Activated T-cell treated with anti-CD3 and anti-CD28 coated beads for 1 hour (primary cell): ENCODE measurements around the gene NCOA6.

ENCODE experiments used
- DNase-seq: peaks from one replicate; pipeline ENCODE4 v3.0.0-alpha.2; 2020; ENCODE audit warnings: low read depth

NCOA6 gene

DNA sequence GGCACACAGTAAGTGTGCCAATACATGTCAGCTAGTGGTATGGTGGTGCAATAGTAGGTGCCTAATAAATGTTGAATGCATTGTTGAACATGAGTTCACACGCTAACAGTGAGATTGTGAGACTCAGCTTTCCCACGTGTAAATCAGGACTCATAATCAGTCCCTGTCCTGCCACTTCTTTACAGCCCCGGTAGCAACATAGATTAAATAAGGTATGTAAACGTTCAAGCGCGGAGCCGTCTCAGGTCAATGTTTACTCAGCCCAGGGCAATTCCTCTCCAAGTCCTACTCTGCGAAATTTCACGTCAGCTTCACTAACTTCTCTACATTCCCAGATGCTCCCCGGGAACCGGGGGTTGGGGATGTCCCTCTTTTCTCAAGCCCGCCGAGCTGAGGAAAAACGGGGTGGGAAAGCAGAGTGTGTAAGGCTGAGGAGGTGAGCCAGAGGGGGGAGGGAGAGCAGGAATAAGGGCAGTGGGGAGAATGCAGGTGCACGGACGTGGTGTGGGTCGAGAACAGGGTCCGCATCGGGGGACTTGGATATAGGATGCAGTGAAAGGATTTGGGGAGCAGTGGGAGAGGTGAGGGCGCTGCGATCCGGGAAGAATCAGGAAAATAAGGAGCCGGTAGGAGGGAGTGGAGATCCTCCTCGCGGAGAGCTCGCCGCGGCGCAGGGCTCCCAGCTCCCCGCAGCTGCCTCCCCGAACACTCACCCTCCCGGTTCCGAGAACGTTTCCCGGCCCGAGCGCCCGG, 121.9 kb downstream of the NCOA6 start:
- DNase-seq = peak; percentile 6

DNA sequence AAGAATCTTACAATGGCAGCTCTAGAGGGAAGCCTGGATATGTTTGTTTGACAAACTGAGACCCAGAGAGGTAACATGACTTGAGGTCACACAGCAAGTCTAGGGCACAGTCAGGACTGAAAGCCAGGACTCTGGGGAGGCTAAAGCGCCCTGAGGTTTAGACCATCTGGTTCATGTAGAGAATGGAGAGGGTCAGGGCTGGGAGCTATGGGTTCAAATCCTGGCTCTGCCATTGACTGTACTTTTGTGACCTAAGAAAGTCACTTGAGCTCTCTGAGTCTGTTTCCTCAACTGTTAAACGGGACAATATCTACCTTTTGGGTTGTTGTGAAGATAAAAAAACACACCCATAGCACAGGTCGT, 122.4 kb downstream of the NCOA6 start:
- DNase-seq = no peak

DNA sequence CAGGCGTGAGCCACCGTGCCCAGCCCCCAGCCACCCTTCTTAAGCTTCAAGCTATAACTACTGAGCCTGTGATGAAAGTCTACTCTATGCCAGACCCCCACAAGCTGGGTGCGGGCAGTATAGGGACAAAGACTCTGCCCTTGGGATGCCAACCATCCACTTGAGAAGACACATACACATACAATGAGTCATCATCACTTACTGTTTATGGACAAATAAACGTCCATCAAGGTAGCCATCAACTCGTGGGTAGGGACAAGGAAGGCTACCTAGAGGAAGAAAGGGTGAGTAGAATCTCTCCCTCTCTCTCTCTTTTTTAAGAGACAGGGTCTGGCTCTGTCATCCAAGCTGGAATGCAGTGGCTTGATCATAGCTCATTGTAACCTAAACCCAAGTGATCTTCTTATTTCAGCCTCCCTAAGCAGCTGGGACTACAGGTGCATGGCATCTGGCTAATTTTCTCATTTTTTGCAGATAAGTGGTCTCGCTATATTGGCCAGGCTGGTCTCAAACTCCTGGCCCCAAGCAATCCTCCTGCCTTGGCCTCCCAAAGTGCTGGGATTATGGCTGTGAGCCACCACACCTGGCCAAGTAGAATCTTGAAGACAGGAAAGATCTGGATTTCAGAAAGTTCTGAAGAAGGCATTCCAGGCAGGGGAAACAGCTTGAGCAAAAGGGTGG, 123.9 kb downstream of the NCOA6 start:
- DNase-seq = no peak

GRCh38 chr20:34693414-34693813, 132.0 kb downstream of the NCOA6 start:
- DNase-seq = no peak

- DNase-seq = no peak
Measured at GRCh38 chr20:34691838-34692237, 133.6 kb downstream of the NCOA6 start.

DNA sequence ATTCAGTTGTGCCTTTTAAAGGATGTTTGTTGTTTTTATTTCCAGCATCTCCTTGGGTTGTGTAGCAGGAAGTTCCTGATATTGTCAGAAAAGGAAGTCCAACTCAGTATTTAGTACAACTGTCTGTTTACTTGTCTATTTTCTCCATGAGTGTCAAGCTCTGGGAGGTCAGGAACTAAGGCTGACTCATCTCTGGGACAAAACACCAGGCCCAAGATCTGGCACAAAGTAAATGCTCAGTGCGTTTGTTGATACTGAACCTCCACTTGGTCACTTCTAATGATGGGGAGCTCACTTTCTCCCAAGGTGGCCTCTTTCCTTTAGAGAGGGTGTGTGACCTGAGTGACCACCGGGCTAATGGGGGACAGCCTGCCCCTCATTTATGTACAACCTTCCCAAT, 136.0 kb downstream of the NCOA6 start:
- no peak for DNase-seq

GRCh38 chr20:34683667-34684066, 141.8 kb downstream of the NCOA6 start:
- no peak for DNase-seq

DNA sequence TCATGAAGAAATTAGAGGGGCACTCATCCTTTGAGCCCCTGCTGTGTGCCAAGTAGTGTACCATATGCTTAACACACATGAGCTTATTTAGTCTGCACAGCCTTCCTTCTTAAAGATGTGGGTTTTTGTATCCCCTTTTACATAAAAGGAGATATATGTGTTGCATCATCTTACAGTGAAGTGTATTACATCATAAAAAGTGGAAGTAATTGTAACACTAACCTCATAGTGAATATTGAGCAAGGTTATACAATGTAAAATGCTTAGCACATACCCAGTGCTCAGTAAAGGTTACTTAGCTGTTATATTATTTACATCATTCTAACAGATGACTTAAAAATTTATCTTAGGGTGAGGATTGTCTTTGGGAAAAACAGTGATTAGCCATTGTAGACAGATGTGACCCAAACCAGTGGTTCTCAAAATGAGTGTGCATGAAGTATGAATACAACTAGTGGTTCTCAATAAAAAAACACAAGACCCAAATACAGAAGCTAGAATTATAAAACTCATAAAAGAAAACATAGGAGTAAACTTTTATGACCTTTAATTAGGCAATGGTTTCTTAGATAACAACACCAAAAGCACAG, 144.8 kb downstream of the NCOA6 start:
- DNase-seq = no peak

GRCh38 chr20:34676642-34677373, 148.6 kb downstream of the NCOA6 start, which contains the start of gene PIGU:
PIGU (minus strand) TSS chr20:34677092; CDS start chr20:34677085, 7 bp downstream.
- peak; percentile 93 for DNase-seq

DNA sequence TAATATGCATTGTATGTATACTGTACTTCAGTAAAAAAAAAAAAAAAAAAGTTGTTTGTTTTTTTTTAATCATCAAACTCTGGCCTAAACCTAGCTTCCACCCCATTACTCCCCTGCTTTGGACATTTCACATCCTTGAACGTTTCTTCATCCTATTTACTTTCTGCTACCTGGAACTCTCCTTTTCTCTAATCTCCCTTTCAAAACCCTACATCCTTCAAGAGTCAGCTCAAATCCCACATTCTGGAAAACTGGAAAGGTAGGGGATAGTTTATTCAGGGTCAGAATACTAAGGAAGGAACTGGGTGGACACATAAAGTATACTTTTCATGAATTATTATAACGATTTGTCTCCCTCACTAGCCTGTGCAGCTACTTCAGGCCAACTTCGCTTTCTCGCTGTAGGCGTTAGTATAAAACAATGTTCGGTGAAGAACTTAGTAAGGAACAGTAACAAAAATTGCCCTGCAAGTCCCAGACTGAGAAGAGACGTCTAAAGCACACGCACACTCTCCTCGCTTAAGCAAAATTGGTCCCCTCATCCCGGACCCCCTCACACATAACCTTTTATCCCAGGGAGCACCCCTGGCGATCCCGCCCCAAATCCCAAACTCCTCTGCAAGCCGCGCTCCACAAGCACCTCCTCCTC, 149.3 kb downstream of the NCOA6 start:
- DNase-seq = no peak

DNA sequence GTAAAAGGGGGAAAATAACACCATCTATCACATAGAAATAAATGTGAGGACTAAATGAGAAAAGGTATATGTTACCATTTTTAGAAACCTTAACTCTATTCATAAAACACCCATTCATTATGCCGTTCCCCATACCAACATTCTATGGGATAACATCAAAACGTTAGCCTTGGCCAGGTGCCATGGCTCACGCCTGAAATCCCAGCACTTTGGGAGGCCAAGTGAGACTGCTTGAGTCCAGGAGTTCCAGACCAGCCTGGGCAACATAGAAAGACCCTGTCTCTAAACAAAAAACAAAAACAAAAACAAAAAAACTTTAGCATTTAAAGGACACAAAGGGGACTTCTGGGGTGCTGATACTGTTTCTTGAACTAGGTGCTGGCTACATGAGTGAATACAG, 149.9 kb downstream of the NCOA6 start:
- no peak for DNase-seq

GRCh38 chr20:34673412-34673811, 152.0 kb downstream of the NCOA6 start:
- no peak for DNase-seq

GRCh38 chr20:34669094-34669493, 156.4 kb downstream of the NCOA6 start:
- DNase-seq = no peak
